ENCODE measurements around the gene EEF1AKMT2. TPM values are rescaled to one million over a fixed set of nuclear protein-coding genes. Genes with fewer than 3 reads are reported as not detected.
"Not testable (repeated sequence)": the region's sequence is repeated elsewhere in the genome, so short reads cannot be mapped to it uniquely, and the experiment has no call there.

EEF1AKMT2 gene
- total RNA-seq, 1 experiment from 2014 or later, result 21.6 TPM

DNA sequence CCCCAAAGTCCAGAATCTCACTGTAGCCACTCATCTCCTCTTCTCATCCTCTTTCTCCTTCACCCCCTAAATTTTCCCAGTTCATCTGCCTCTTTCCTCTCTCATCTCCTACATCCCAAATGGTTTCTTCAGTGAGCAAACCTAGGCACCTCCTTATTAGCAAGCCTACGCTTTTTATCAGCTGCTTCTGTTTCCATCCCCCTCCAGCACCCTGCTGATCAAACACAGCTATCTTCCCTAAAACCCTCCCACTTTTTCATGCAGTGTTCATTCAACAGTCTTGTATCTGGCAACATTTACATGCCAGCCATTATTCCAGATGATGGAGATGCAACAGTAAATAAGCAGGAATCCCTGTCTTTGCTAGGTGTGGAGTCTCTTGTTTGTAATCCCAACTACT is 6.7 kb upstream of the EEF1AKMT2 start (continued):
- no peak for TF ChIP-seq TEAD1 (CRISPR knock-in tag; IDR thresholded peaks at IDR 0.05)
- TF ChIP-seq, protein P1, sequence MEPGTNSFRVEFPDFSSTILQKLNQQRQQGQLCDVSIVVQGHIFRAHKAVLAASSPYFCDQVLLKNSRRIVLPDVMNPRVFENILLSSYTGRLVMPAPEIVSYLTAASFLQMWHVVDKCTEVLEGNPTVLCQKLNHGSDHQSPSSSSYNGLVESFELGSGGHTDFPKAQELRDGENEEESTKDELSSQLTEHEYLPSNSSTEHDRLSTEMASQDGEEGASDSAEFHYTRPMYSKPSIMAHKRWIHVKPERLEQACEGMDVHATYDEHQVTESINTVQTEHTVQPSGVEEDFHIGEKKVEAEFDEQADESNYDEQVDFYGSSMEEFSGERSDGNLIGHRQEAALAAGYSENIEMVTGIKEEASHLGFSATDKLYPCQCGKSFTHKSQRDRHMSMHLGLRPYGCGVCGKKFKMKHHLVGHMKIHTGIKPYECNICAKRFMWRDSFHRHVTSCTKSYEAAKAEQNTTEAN (CRISPR knock-in tag; IDR thresholded peaks at IDR 0.05), result no peak

DNA sequence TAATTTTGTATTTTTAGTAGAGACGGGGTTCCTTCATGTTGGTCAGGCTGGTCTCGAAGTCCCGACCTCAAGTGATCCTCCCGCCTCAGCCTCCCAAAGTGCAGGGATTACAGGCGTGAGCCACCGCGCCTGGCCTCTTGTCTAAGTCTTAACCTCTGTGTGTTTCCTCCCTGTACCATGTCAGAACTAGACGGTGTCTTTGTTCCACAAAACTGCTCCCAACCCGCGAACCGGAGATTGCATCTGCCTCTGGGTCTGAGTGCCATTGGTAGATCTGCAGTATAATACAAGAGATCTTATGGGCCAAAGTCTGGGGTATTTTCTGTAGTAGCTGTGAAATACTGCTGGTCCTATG is 1.3 kb upstream of the EEF1AKMT2 start:
- ChIA-PET CTCF (interaction anchor here (0.6 kb wide), 1 partner anchor 161 kb away, joined by 3 read pairs; no protein-coding TSS in a partner anchor), POLR2A (no interaction called here)
- no peaks in the 10 kb centered on the region; the same call in 1 of the 2 replicates for H3K27me3 Mint-ChIP-seq (ENCODE audit: low read depth)
- H3K9me3 Mint-ChIP-seq, result no peaks in the 10 kb centered on the region
- ATAC-seq (no peak), DNase-seq (ENCODE audit: low spot score) (no peak)
- H3K36me3 Mint-ChIP-seq, result peaks cover 8% of the 10 kb centered on the region
- H3K4me1 Mint-ChIP-seq, result peaks cover 8% of the 10 kb centered on the region
- TF ChIP-seq, protein P2, sequence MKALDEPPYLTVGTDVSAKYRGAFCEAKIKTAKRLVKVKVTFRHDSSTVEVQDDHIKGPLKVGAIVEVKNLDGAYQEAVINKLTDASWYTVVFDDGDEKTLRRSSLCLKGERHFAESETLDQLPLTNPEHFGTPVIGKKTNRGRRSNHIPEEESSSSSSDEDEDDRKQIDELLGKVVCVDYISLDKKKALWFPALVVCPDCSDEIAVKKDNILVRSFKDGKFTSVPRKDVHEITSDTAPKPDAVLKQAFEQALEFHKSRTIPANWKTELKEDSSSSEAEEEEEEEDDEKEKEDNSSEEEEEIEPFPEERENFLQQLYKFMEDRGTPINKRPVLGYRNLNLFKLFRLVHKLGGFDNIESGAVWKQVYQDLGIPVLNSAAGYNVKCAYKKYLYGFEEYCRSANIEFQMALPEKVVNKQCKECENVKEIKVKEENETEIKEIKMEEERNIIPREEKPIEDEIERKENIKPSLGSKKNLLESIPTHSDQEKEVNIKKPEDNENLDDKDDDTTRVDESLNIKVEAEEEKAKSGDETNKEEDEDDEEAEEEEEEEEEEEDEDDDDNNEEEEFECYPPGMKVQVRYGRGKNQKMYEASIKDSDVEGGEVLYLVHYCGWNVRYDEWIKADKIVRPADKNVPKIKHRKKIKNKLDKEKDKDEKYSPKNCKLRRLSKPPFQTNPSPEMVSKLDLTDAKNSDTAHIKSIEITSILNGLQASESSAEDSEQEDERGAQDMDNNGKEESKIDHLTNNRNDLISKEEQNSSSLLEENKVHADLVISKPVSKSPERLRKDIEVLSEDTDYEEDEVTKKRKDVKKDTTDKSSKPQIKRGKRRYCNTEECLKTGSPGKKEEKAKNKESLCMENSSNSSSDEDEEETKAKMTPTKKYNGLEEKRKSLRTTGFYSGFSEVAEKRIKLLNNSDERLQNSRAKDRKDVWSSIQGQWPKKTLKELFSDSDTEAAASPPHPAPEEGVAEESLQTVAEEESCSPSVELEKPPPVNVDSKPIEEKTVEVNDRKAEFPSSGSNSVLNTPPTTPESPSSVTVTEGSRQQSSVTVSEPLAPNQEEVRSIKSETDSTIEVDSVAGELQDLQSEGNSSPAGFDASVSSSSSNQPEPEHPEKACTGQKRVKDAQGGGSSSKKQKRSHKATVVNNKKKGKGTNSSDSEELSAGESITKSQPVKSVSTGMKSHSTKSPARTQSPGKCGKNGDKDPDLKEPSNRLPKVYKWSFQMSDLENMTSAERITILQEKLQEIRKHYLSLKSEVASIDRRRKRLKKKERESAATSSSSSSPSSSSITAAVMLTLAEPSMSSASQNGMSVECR (CRISPR knock-in tag; IDR thresholded peaks at IDR 0.05; ENCODE audit: borderline replicate concordance), result no peak
- TF ChIP-seq NR1H2 (CRISPR knock-in tag; IDR thresholded peaks at IDR 0.05), result no peak
- TF ChIP-seq ZNF138 (CRISPR knock-in tag; conservative IDR thresholded peaks at IDR 0.05), result no peak
- TF ChIP-seq RELA (CRISPR knock-in tag; IDR thresholded peaks at IDR 0.05; ENCODE audit: borderline replicate concordance), result no peak
- TF ChIP-seq, protein P3, sequence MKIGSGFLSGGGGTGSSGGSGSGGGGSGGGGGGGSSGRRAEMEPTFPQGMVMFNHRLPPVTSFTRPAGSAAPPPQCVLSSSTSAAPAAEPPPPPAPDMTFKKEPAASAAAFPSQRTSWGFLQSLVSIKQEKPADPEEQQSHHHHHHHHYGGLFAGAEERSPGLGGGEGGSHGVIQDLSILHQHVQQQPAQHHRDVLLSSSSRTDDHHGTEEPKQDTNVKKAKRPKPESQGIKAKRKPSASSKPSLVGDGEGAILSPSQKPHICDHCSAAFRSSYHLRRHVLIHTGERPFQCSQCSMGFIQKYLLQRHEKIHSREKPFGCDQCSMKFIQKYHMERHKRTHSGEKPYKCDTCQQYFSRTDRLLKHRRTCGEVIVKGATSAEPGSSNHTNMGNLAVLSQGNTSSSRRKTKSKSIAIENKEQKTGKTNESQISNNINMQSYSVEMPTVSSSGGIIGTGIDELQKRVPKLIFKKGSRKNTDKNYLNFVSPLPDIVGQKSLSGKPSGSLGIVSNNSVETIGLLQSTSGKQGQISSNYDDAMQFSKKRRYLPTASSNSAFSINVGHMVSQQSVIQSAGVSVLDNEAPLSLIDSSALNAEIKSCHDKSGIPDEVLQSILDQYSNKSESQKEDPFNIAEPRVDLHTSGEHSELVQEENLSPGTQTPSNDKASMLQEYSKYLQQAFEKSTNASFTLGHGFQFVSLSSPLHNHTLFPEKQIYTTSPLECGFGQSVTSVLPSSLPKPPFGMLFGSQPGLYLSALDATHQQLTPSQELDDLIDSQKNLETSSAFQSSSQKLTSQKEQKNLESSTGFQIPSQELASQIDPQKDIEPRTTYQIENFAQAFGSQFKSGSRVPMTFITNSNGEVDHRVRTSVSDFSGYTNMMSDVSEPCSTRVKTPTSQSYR (CRISPR knock-in tag; IDR thresholded peaks at IDR 0.05), result no peak
- no peak for TF ChIP-seq PRRX2 (CRISPR knock-in tag; IDR thresholded peaks at IDR 0.05)
- TF ChIP-seq EMX1 (CRISPR knock-in tag; IDR thresholded peaks at IDR 0.05), result no peak
- TF ChIP-seq, protein P4, sequence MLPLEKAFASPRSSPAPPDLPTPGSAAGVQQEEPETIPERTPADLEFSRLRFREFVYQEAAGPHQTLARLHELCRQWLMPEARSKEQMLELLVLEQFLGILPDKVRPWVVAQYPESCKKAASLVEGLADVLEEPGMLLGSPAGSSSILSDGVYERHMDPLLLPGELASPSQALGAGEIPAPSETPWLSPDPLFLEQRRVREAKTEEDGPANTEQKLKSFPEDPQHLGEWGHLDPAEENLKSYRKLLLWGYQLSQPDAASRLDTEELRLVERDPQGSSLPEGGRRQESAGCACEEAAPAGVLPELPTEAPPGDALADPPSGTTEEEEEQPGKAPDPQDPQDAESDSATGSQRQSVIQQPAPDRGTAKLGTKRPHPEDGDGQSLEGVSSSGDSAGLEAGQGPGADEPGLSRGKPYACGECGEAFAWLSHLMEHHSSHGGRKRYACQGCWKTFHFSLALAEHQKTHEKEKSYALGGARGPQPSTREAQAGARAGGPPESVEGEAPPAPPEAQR (CRISPR knock-in tag; IDR thresholded peaks at IDR 0.05), result no peak
- TF ChIP-seq, protein P5, sequence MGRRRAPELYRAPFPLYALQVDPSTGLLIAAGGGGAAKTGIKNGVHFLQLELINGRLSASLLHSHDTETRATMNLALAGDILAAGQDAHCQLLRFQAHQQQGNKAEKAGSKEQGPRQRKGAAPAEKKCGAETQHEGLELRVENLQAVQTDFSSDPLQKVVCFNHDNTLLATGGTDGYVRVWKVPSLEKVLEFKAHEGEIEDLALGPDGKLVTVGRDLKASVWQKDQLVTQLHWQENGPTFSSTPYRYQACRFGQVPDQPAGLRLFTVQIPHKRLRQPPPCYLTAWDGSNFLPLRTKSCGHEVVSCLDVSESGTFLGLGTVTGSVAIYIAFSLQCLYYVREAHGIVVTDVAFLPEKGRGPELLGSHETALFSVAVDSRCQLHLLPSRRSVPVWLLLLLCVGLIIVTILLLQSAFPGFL (CRISPR knock-in tag; IDR thresholded peaks at IDR 0.05; ENCODE audit: borderline replicate concordance), result no peak
- TF ChIP-seq NFE2L1 (CRISPR knock-in tag; IDR thresholded peaks at IDR 0.05), result no peak
- no peak for TF ChIP-seq NR3C1 (CRISPR knock-in tag; conservative IDR thresholded peaks at IDR 0.05; ENCODE audit: low read depth)
- TF ChIP-seq GTF2I (CRISPR knock-in tag; conservative IDR thresholded peaks at IDR 0.05), result no peak
- no peak for TF ChIP-seq RORB (CRISPR knock-in tag; IDR thresholded peaks at IDR 0.05)
- H3K27ac Mint-ChIP-seq, result peak overlapping the region; percentile 68; the same call in 1 of the 2 replicates
- peak overlapping the region; percentile 97 for H3K4me3 Mint-ChIP-seq

DNA sequence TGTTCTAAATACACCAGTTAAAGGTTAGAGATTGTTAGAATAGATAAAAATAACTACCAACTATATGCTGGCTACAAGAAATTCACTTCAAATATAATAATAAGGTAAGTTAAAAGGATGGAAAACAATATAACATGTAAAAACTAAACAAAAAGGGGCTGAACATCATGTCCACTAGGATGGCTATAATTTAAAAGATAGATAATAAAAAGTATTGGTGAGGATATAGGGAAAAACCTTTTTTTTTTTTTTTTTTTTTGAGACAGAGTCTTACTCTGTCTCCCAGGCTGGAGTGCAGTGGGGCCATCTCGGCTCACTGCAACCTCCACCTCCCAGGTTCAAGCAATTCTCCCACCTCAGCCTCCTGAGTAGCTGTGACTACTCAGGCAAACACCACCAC is 8.8 kb downstream of the EEF1AKMT2 start:
- ATAC-seq; H3K4me1 Mint-ChIP-seq; H3K4me3 Mint-ChIP-seq; POLR2A ChIA-PET; DNase-seq (ENCODE audit: low spot score); H3K27me3 Mint-ChIP-seq (ENCODE audit: low read depth); H3K27ac Mint-ChIP-seq; H3K9me3 Mint-ChIP-seq: not testable (repeated sequence)
- CTCF ChIA-PET, result interaction anchor here (1.5 kb wide), 1 partner anchor 8 kb away, joined by 7 read pairs; the partner anchor contains the start of gene EEF1AKMT2
- H3K36me3 Mint-ChIP-seq, result peaks cover 45% of the 10 kb centered on the region

Measured in WTC11 (cell line).